GM20431 (cell line): ENCODE data around the gene ADIPOR2.
"Not testable (repeated sequence)": the region's sequence is repeated elsewhere in the genome, so short reads cannot be mapped to it uniquely, and the experiment has no call there.

Source experiments
- in situ Hi-C: fragments of 300-500 bp; cut with MseI, MboI; formaldehyde crosslinking; loops from one replicate; pipeline ENCODE4 v1.15.0; 2020; ENCODE audit warnings: low sequenced_read_pairs; ENCODE audit not compliant: unreplicated experiment

ADIPOR2 gene

GRCh38 chr12:1662761-1663439 lies 28.0 kb upstream of the ADIPOR2 start:
- in situ Hi-C loops, result no loop called here

GRCh38 chr12:1663440-1664132 lies 27.3 kb upstream of the ADIPOR2 start:
- in situ Hi-C loops, result no loop called here

DNA sequence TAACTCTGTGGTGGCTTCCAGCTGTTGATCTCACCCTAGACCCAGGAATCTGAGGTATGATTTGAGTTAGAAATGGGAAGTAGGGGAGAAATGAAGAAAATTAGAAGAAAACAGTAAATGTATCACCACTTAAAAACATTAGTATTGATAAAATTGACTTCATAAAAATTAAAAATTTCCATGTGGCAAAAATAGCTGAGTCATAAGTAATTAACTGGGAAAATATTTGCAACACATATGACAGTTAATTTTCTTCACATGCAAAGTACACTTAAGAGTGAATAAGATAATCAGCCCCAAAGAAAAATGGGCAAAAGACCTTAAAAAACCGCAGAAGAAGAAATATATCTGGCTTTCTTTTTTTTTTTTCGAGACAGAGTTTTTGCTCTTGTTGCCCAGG lies 25.5 kb upstream of the ADIPOR2 start:
- in situ Hi-C loops, result no loop called here

DNA sequence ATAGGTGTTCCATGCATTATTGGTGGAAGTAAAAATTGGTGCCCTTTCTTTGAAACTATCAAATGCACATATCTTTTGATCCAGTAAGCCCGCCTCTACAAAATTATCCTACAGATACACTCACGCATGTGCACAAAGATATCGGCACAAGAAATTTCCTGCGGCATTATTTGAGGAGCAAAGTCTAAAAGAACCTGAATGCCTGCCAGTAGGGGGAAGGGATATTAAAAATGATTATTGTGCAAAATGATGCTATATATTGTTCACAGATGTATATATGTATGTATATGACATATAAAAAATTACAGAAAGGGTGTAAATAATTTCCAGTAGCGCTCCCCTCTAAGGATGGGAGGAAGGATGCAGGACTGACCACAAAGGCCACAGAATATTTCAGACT lies 24.7 kb upstream of the ADIPOR2 start:
- in situ Hi-C loops, result no loop called here

- in situ Hi-C loops, result no loop called here
Observed at GRCh38 chr12:1666685-1667162, 24.1 kb upstream of the ADIPOR2 start.

GRCh38 chr12:1668833-1669543 lies 21.9 kb upstream of the ADIPOR2 start:
- in situ Hi-C loops, result no loop called here

GRCh38 chr12:1670358-1671268 lies 20.3 kb upstream of the ADIPOR2 start:
- in situ Hi-C loops, result no loop called here

- in situ Hi-C loops, result no loop called here
Observed at GRCh38 chr12:1676043-1676442, 14.8 kb upstream of the ADIPOR2 start.

- in situ Hi-C loops, result no loop called here
Observed at GRCh38 chr12:1680804-1681492, 9.9 kb upstream of the ADIPOR2 start.

- in situ Hi-C loops, result no loop called here
Observed at GRCh38 chr12:1681493-1681807, 9.4 kb upstream of the ADIPOR2 start.

DNA sequence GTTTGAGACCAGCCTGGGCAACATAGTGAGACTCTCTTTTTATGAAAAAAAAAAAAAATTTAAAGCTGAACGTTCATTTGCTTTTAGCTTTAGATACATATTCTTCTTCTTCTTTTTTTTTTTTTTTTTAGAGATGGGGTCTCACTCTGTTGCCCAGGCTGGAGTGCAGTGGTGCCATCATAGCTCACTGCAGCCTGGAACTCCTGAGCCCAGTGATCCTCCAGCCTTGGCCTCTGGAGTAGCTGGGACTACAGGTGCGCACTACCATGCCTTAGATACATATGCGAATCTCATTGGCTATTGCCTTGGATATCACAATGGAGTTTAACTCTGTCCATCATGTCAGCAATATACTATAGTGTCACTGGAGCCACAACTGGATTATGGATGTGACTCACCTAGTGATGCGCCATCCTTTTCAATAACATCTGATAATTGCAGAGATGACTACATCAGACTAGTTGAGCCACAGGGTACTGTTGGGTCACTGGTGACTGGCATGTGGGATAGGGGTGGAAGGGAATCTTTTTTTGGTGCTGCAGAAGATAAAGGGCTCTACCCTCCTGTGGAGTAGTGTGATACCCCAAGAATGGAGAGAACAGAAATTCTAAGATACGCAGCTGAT lies 2.7 kb upstream of the ADIPOR2 start:
- in situ Hi-C loops, result no loop called here

DNA sequence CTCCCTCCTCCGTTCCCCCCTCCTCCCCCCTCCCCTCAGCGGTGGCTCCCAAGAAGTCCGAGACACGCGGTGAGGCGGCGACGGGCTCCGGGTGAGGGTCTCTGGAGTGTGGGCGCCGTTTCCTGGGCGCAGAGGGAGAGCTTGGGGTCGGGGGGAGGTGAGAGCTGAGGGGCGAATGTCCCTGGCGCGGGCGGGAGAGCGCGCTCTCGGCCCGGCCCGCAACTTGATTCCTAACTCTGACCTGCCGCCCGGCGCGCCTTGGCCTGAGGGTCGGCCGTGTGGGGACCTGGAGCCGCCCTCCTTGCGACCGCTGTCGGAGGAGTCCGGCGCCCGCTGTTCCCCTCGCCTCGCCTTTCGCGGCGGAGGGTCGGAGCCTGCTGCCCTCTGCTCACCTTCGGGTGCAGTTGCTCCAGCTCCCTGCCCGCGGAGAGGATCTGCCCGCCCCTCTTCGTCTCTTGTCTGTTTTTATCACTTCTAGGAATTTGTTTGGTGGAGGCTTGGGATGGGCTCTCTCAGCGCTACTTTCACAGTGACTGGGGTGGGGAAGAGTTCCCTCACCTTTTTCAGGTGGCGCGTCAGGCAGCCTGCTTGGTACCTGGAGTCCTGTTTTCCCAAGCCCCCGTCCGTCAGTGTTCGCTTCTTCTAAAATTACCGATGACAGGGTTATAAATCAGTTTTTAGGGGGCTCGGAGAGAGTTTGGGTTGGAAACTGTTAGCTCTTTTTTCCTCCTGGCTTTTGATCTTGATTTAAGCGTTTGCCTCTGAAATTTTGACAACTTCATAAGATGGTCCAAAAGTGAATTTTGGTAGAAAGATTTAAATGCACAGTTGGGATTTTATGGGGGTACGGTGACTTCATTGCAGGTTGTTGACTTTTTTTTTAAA lies 495 bp downstream of the ADIPOR2 start:
- in situ Hi-C loops, result no loop called here

GRCh38 chr12:1692226-1692625 lies 1.4 kb downstream of the ADIPOR2 start:
- in situ Hi-C loops, result no loop called here

DNA sequence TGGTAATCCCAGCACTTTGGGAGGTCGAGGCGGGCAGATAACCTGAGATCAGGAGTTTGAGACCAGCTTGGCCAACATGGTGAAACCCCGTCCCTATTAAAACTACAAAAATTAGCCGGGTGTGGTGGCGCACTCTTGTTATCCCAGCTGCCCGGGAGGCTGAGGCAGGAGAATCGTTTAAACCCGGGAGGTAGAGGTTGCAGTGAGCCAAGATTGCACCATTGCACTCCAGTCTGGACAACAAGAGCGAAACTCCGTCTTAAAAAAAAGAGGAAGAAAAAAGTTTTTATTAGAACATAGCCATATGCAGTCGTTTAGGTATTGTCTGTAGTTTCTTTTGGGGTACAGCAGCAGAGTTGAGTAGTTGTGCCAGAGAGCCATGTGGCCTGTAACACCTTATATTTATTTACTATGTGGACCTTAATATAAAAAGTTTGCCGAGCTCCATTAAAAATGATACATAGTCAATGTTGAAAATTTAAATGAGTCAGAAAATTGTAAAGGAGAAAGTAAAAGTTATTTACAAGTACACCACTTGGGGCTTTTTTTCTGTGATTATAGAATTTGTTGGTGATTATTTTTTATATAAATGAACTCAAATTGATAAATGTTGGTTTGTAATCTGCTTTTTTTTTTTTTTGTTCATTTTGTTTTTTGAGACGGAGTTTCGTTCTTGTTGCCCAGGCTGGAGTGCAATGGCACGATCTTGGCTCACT lies 2.2 kb downstream of the ADIPOR2 start:
- in situ Hi-C loops, result no loop called here

DNA sequence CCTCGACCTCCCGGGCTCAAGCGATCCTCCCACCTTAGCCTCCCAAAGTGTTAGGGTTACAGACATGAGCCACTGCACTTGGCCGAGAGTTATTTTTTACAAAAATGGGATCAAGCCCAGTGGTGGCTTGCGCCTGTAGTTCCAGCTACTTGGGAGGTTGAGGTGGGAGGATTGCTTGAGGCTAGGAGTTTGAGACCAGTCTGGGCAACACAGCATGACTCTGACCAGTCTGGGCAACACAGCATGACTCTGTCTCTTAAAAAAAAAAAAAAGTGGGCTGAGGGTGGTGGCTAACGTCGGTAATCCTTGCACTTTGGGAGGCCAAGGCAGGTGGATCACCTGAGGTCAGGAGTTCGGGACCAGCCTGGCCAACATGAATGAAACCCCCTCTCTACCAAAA lies 4.2 kb downstream of the ADIPOR2 start:
- in situ Hi-C loops, result not testable (repeated sequence)

GRCh38 chr12:1695886-1696670 lies 5.2 kb downstream of the ADIPOR2 start:
- in situ Hi-C loops, result no loop called here

DNA sequence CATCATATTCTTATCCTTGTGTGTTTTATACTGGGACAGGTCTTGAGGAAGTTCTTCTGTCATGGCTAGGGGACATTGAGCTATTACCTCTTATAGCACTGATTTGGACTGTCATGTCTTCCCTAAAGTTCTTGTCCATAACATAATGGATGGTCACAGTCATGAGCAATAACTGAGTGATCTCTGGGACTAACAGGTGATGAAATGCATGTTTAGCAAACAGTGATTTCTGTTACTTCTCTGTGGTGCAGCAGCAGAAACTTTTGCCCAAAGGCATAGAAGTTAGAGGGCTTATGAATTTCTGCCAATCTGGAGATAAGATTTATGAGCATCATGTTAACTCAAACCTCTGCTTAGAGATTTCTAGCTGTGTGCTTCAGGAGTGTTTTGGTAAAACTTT lies 5.9 kb downstream of the ADIPOR2 start:
- in situ Hi-C loops, result no loop called here
